Stimulated activated CD4-positive, alpha-beta T cell treated with anti-CD3 and anti-CD28 coated beads, TNF-alpha, amount 100 ng/mL, for 48 hours (primary cell): ENCODE results near the gene GUCY1A2.

Experiments used
- DNase-seq, 3 donors: peaks; one replicate each; pipeline ENCODE4 v3.0.0-alpha.2; 2020; ENCODE audit warnings: low read depth in 3 of 3

GUCY1A2 gene

GRCh38 chr11:106998116-106998915 lies 20.0 kb downstream of the GUCY1A2 start:
- no peak for DNase-seq

GRCh38 chr11:106997227-106997626 lies 21.0 kb downstream of the GUCY1A2 start:
- DNase-seq: no peak

- DNase-seq: no peak
These were observed 21.6 kb downstream of the GUCY1A2 start for GRCh38 chr11:106996691-106997090.

GRCh38 chr11:106990331-106990730 lies 27.9 kb downstream of the GUCY1A2 start:
- DNase-seq: no peak

- no peak for DNase-seq
These were observed 29.2 kb downstream of the GUCY1A2 start for GRCh38 chr11:106989078-106989455.

- DNase-seq: no peak
These were observed 29.9 kb downstream of the GUCY1A2 start for GRCh38 chr11:106988151-106989077.

- no peak for DNase-seq
These were observed 31.6 kb downstream of the GUCY1A2 start for GRCh38 chr11:106986673-106987072.

- DNase-seq: no peak
These were observed 32.0 kb downstream of the GUCY1A2 start for GRCh38 chr11:106986261-106986660.

- DNase-seq: no peak
These were observed 34.3 kb downstream of the GUCY1A2 start for GRCh38 chr11:106983991-106984390.

GRCh38 chr11:106983261-106983660 lies 35.0 kb downstream of the GUCY1A2 start:
- no peak for DNase-seq

GRCh38 chr11:106974831-106975230 lies 43.4 kb downstream of the GUCY1A2 start:
- DNase-seq: no peak

- DNase-seq: no peak
These were observed 46.4 kb downstream of the GUCY1A2 start for GRCh38 chr11:106971864-106972263.

GRCh38 chr11:106969644-106970355 lies 48.5 kb downstream of the GUCY1A2 start:
- DNase-seq: no peak

- DNase-seq: no peak
These were observed 55.3 kb downstream of the GUCY1A2 start for GRCh38 chr11:106962995-106963394.

GRCh38 chr11:106961518-106961917 lies 56.8 kb downstream of the GUCY1A2 start:
- no peak for DNase-seq

- DNase-seq: no peak
These were observed 57.2 kb downstream of the GUCY1A2 start for GRCh38 chr11:106961048-106961447.

- no peak for DNase-seq
These were observed 58.5 kb downstream of the GUCY1A2 start for GRCh38 chr11:106959800-106960199.

- no peak for DNase-seq
These were observed 58.9 kb downstream of the GUCY1A2 start for GRCh38 chr11:106959386-106959785.

GRCh38 chr11:106958517-106959248 lies 59.6 kb downstream of the GUCY1A2 start:
- no peak for DNase-seq

- DNase-seq: no peak
These were observed 61.2 kb downstream of the GUCY1A2 start for GRCh38 chr11:106957030-106957482.

- DNase-seq: no peak
These were observed 68.2 kb downstream of the GUCY1A2 start for GRCh38 chr11:106950067-106950491.
